Memory B cell (primary cell): Measurements from ENCODE around the gene TPX2.

Experiments used
- ATAC-seq: fragments of 150-1000 bp; cut with Tn5 transposase; 2 replicates; pipeline ENCODE4 v1.10.0; 2021; ENCODE audit warnings: low read depth, mild to moderate bottlenecking, moderate library complexity
- DNase-seq, 2 donors: peaks; one replicate each; pipeline ENCODE4 v3.0.0; 2022; ENCODE audit warnings: low spot score in 2 of 2
- H3K27ac Mint-ChIP-seq: one replicate; pipeline ENCODE4 v1.8.0; 2022; ENCODE audit warnings: mild to moderate bottlenecking, moderate library complexity, mixed read lengths
- H3K27me3 Mint-ChIP-seq: one replicate; pipeline ENCODE4 v1.8.0; 2022; ENCODE audit warnings: mixed read lengths
- H3K36me3 Mint-ChIP-seq: one replicate; pipeline ENCODE4 v1.8.0; 2022; ENCODE audit warnings: mild to moderate bottlenecking, mixed read lengths
- H3K4me1 Mint-ChIP-seq: one replicate; pipeline ENCODE4 v1.8.0; 2022; ENCODE audit warnings: mixed read lengths
- H3K4me3 Mint-ChIP-seq: one replicate; pipeline ENCODE4 v1.8.0; 2022; ENCODE audit warnings: mild to moderate bottlenecking, moderate library complexity, mixed read lengths
- H3K9me3 Mint-ChIP-seq: one replicate; pipeline ENCODE4 v1.8.0; 2022; ENCODE audit warnings: mixed read lengths

The TPX2 gene, protein sequence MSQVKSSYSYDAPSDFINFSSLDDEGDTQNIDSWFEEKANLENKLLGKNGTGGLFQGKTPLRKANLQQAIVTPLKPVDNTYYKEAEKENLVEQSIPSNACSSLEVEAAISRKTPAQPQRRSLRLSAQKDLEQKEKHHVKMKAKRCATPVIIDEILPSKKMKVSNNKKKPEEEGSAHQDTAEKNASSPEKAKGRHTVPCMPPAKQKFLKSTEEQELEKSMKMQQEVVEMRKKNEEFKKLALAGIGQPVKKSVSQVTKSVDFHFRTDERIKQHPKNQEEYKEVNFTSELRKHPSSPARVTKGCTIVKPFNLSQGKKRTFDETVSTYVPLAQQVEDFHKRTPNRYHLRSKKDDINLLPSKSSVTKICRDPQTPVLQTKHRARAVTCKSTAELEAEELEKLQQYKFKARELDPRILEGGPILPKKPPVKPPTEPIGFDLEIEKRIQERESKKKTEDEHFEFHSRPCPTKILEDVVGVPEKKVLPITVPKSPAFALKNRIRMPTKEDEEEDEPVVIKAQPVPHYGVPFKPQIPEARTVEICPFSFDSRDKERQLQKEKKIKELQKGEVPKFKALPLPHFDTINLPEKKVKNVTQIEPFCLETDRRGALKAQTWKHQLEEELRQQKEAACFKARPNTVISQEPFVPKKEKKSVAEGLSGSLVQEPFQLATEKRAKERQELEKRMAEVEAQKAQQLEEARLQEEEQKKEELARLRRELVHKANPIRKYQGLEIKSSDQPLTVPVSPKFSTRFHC

DNA sequence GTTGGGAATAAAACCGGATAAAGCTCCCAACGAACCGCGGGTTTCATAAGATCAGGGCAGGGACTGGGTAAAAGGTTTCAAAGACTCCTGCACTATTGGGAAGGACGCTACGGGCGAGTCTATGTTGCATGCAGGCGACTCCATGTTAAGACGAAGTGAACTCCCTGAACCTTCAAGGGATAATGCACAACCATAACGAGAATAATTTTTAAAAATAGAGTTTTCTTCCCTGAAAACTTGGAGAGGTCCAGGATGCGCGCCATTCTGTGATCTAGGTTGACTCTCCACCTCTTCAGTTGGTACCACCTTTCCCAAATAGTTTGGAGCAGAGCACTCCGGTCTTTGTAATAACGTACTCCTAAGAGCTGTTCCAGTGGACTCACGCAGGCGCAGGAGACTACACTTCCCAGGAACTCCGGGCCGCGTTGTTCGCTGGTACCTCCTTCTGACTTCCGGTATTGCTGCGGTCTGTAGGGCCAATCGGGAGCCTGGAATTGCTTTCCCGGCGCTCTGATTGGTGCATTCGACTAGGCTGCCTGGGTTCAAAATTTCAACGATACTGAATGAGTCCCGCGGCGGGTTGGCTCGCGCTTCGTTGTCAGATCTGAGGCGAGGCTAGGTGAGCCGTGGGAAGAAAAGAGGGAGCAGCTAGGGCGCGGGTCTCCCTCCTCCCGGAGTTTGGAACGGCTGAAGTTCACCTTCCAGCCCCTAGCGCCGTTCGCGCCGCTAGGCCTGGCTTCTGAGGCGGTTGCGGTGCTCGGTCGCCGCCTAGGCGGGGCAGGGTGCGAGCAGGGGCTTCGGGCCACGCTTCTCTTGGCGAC is at the start of gene TPX2:
TSS of gene TPX2 (plus strand) at position 562 of the 821 bp plus-strand sequence. CDS start 18,187 bp downstream, outside the sequence.
- peak; percentile 84 for ATAC-seq
- peak within 1 kb of the TSS; percentile 39 for H3K4me3 Mint-ChIP-seq
- H3K4me1 Mint-ChIP-seq, result no peaks in the 10 kb centered on the region
- H3K36me3 Mint-ChIP-seq, result no peaks in the 10 kb centered on the region
- peak; percentile 30 to 31 for DNase-seq
- H3K27me3 Mint-ChIP-seq, result no peaks in the 10 kb centered on the region
- no peaks in the 10 kb centered on the region for H3K9me3 Mint-ChIP-seq
- no peak within 1 kb of the TSS for H3K27ac Mint-ChIP-seq

DNA sequence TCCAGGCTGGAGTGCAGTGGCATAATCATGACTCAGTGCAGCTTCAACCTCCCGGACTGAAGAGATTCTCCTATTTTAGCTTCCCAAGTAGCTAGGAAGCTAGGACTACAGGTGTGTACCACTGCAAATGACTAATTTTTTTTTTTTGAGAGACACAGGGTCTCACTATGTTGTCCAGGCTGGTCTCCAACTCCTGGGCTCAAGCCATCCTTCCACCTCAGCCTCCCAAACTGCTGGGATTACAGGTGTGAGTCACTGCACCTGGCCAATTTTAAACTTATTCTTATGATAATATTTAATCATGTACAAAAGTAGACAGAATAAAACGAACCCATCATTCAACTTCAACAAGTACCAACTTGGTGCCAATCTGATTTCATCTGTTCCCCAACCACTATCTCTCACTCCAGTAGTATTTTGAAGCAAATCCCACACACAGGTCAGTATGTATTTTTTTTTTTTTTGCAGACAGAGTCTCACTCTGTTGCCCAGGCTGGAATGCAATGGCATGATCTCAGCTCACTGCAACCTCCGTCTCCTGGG is 48.9 kb upstream of the TPX2 start:
- peaks cover 7% of the 10 kb centered on the region for H3K36me3 Mint-ChIP-seq
- ATAC-seq (no peak), DNase-seq (no peak)
- no peak overlapping the region for H3K4me3 Mint-ChIP-seq
- peaks cover 25% of the 10 kb centered on the region for H3K4me1 Mint-ChIP-seq
- no peaks in the 10 kb centered on the region for H3K9me3 Mint-ChIP-seq
- no peaks in the 10 kb centered on the region for H3K27me3 Mint-ChIP-seq
- no peak overlapping the region for H3K27ac Mint-ChIP-seq

DNA sequence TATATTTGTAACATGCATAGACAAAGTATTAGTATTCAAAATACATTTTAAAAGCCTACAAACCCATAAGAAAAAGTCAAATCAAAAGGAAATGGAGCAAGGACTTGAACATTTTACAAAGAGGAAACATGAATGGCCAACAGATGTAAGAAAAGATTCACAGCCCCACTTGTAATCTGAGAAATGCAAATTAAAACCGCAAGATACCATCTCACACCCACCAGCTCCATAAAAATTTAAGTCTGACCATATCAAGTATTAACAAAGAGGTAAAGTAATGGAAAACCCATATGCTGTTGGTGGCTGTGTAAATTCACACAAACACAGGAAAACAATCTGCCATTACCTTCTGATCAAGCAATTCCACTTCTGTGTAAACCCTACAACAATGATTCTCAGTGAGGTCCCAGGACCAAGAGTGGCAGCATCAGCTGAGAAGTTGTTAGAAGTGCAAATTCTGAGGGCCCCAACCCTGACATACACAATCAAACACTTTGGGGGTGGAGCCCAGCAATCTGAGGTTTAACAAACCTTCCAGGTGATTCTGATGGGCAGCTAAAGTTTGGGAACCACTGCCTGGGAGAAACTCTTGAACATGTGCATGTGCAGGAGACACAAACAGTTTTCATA is 47.3 kb upstream of the TPX2 start:
- DNase-seq, result no peak
- ATAC-seq, result peak; percentile 54
- Mint-ChIP-seq H3K4me3 (no peak overlapping the region), H3K9me3 (no peaks in the 10 kb centered on the region), H3K4me1 (peaks cover 19% of the 10 kb centered on the region), H3K27me3 (no peaks in the 10 kb centered on the region), H3K36me3 (peaks cover 9% of the 10 kb centered on the region), H3K27ac (peak overlapping the region; percentile 53)

DNA sequence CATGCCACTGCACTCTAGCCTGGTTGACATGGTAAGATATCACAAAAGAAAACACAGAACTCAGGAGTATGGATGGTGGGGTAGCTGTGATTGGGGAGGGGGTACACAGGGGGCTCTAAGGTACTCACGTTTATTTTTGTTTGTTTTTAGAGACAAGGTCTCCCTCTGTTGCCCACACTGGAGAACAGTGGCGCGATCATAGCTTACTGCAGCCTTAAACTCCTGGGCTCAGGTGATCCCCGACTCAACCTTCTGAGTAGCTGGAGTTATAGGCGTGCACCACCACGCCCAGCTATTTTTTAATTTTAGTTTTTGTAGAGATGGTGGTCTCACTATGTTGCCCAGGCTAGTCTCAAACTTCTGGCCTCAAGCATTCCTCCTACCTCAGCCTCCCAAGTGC is 45.7 kb upstream of the TPX2 start:
- H3K9me3 Mint-ChIP-seq, result no peaks in the 10 kb centered on the region
- peaks cover 10% of the 10 kb centered on the region for H3K36me3 Mint-ChIP-seq
- no peak overlapping the region for H3K4me3 Mint-ChIP-seq
- H3K4me1 Mint-ChIP-seq, result peaks cover 19% of the 10 kb centered on the region
- ATAC-seq (no peak), DNase-seq (no peak)
- H3K27ac Mint-ChIP-seq, result no peak overlapping the region
- H3K27me3 Mint-ChIP-seq, result no peaks in the 10 kb centered on the region

DNA sequence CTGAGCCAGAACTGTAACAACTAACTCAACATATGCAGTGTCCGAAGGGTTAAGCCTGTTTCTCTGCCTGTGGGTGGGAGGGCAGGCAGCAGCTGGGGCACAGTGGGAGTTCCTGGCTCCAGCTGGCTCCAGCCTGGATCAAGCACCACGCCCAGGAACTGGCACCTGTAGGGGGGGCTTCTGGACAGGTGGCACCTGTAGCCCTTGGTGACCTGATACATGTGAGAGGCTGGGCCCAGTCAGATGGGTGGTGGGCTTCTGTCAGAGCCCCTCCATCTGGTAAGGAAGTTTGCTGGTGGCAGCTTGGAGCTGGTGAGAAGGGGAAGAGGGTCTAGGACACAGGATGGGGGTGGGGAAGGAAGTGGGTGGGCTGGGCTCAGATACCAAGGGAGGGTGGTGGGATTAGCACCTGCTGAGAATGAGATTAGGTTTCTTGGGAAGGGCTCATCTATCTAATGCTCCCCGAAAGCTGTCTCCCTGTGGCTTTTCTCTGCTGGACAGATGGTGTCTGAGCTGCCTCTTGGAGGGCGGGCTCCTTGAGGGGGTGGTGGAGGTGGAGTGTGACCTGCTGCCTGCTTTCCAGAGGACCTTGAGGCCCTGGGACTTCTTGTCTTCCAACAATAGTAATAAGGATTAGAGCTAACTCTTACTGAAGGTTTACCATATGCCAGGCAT is 45.0 kb upstream of the TPX2 start:
- DNase-seq, result no peak
- no peak for ATAC-seq
- H3K4me1 Mint-ChIP-seq, result peaks cover 24% of the 10 kb centered on the region
- no peaks in the 10 kb centered on the region for H3K9me3 Mint-ChIP-seq
- H3K4me3 Mint-ChIP-seq, result no peak overlapping the region
- H3K27ac Mint-ChIP-seq, result peak overlapping the region; percentile 42
- H3K27me3 Mint-ChIP-seq, result no peaks in the 10 kb centered on the region
- H3K36me3 Mint-ChIP-seq, result peaks cover 7% of the 10 kb centered on the region

DNA sequence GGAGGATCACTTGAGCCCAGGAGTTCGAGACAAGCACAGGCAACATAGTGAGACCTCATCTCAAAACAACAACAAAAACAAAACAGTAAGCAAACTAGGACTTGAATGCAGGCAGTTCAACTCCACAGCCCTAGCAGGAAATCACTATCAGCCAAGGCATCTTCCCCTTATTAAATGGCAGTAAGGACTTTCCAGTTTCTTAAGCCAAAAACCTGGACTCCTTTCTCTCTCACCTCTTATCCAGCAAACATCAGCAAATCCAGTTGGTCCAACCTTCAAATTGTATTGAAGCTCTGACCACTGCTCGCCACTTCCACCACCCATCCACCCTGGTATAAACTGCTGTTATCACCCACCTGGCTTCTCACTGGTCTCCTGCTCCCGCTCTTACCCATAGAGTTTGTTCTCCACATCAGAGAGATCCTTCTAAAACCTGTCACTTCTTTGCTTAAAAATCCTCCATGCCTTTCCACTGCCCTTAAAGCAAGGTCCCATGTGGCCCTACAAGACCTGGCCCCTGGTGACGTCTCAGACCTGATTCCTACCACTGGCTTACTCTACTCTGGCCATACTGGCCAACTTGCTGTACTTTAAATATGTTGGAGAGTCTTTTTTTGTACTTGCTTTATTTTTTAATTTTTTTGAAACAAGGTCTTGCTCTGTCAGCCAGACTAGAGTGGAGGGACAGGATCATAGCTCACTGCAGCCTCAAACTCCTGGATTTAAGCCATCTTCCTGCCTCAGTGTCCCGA is 44.1 kb upstream of the TPX2 start:
- Mint-ChIP-seq H3K27me3 (no peaks in the 10 kb centered on the region), H3K27ac (peak overlapping the region; percentile 42), H3K36me3 (peaks cover 7% of the 10 kb centered on the region), H3K4me3 (no peak overlapping the region), H3K9me3 (no peaks in the 10 kb centered on the region), H3K4me1 (peaks cover 31% of the 10 kb centered on the region)
- no peak for ATAC-seq
- no peak for DNase-seq

DNA sequence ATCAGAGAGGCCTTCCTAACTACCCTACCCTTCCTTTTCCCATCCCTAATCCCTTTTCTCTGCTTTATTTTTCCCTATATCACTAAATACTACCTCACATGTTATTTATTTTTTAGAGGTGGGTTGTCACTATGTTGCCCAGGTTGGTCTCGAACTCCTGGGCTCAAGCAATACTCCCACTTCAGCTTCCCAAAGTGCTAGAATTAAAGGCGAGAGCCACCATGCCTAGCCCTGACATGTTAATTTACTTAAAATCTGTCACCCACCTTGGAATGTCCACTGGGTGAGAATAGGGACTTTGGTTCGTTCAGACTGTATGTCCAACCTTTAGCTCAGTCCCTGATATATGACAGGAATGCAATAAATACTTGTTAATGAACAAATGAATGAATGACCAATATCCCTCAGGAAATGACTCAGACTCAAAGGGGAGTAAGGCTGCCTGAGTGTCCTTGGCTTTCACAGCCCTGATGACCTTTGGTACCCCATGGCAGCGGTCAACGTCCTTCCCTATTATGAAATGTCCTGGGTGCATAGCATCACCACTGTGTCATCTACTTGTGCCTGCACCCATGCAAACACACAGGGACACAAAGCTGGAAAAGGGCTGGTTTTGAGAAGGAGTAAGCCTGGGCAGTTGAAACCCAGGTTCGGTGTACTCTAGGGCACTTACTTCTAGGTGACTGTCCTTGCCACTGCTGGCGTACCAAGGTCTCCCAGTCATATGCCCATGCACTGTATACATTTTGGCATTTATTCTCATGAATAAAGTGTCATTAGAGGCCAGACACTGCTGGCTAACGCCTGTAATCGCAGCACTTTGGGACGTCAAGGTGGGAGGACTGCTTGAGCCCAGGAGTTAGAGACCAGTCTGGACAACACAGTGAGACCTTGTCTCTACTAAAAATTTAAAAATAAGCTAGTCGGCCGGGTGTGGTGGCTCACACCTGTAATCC is 43.0 kb upstream of the TPX2 start:
- Mint-ChIP-seq H3K36me3 (peaks cover 5% of the 10 kb centered on the region), H3K27ac (no peak overlapping the region), H3K4me1 (peaks cover 34% of the 10 kb centered on the region), H3K27me3 (no peaks in the 10 kb centered on the region), H3K9me3 (no peaks in the 10 kb centered on the region), H3K4me3 (no peak overlapping the region)
- no peak for DNase-seq
- ATAC-seq, result no peak

DNA sequence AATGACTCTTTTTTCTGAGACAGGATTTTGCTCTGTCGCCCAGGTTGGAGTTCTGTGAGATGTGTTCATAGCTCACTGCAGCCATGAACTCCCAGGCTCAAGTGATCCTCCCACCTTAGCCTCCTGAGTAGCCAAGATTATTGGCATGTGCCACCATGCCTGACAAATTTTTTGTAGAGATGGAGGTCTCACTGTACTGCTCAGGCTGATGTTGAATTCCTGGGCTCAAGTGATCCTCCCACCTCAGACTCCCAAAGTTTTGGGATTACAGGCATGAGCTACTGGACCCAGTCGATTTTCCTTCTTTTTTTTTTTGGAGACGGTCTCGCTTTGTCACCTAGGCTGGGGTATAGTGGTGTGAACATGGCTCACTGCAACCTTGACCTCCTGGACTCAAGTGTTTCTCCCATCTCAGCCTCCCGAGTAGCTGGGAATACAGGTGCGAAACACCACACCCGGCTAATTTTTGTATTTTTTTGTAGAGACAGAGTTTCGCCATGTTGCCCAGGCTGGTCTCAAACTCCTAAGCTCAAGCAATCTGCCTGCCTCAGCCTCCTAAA is 40.8 kb upstream of the TPX2 start:
- Mint-ChIP-seq H3K4me3 (no peak overlapping the region), H3K36me3 (peaks cover 9% of the 10 kb centered on the region), H3K4me1 (peaks cover 29% of the 10 kb centered on the region), H3K27ac (no peak overlapping the region), H3K9me3 (no peaks in the 10 kb centered on the region), H3K27me3 (no peaks in the 10 kb centered on the region)
- DNase-seq, result no peak
- no peak for ATAC-seq

DNA sequence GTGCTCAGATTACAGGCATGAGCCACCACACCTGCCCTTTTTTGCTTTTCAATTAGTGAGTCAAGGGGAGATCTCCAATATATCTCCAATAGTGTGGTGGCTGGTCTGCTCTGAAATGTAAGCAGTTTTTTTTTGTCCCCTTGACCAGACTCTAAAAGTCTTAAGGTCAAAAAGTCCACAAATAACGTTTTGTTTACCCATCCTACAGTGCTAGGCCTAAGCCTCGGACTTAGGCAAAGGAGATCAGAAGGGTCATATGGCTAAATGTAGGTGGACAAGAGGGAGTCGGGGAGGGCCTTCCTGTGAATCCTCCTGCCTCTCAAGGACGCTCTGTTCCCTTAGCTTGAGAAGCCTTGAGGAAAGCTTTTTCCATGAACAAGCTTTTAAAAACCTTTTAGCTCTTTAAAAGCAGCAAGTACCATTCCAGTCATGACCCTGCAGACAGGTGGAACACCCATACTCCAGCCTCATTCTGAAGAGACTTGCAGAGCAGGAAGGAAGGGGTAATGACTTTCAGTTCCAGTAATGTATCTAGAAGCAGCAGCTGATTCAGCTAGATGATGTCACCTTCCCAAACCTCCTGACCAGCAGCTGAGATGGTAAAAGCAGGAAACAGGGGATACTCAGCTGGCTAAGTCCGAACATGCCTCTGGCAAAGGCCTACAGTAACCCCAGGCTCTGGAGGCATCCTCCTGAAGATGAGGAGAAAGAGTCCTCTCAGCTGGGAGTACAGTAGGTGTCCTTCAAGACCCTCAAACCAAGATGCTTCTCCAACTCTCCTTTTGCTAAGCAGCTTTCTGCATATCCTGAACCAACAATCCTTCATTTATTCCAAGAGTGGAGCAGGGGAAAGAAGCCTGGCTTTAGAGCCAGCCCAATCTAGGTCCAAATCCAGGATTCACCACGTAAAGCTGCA is 40.0 kb upstream of the TPX2 start:
- ATAC-seq, result peak; percentile 78
- no peaks in the 10 kb centered on the region for H3K27me3 Mint-ChIP-seq
- peaks cover 9% of the 10 kb centered on the region for H3K36me3 Mint-ChIP-seq
- H3K27ac Mint-ChIP-seq, result peak overlapping the region; percentile 51
- DNase-seq, result no peak
- no peaks in the 10 kb centered on the region for H3K9me3 Mint-ChIP-seq
- no peak overlapping the region for H3K4me3 Mint-ChIP-seq
- H3K4me1 Mint-ChIP-seq, result peaks cover 29% of the 10 kb centered on the region

DNA sequence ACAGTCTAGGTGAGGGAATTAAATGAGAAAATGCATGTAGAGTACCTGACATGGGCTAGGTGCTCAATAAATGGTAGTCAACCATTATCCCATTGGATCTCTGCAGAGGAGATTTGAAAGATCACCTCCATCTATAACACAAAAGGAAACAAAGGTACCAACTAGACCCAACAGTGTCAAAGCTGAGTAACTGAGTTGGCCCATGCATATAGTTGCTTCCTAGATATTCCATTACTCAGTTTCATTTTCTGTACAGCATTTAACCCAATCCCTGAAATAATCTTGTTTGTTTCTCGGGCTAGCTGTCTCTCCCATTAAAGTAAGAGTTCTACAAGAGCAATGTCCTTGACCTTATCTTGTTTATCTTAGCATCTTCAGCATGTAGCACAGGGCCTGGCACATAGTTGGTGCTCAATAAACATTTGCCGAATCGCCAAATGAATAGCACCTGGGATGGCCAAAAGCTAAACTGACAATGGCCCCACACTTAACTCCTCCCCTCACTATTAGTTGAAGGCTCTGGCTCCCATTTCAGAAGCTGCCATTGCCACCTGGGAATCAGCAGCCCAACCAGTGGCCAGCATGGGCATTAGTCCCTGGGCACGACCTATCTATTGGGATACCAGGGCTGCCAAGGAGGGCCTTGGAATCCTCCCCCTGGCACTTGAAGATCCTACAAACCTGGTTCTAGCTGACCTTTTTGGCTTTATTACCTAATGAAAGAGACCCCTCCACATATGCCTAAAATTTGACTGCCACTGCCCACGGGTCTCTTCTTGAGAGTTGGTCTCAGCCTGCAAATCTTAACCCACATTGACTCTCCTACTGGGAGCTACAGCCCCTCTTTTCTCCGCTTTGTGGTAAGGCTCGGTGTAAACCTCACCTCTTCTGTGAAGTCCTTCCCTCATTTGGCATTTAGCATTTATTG is 39.0 kb upstream of the TPX2 start:
- no peak overlapping the region for H3K27ac Mint-ChIP-seq
- peaks cover 23% of the 10 kb centered on the region for H3K4me1 Mint-ChIP-seq
- no peaks in the 10 kb centered on the region for H3K27me3 Mint-ChIP-seq
- peaks cover 9% of the 10 kb centered on the region for H3K36me3 Mint-ChIP-seq
- H3K9me3 Mint-ChIP-seq, result no peaks in the 10 kb centered on the region
- DNase-seq, result no peak
- H3K4me3 Mint-ChIP-seq, result no peak overlapping the region
- no peak for ATAC-seq
